NCI-H2029 (cell line): ENCODE measurements around the gene TTLL11.

Experiments used
- DNase-seq: peaks from one replicate; lab custom pipeline; 2025; lab: John Stamatoyannopoulos, UW

The TTLL11 gene

DNA sequence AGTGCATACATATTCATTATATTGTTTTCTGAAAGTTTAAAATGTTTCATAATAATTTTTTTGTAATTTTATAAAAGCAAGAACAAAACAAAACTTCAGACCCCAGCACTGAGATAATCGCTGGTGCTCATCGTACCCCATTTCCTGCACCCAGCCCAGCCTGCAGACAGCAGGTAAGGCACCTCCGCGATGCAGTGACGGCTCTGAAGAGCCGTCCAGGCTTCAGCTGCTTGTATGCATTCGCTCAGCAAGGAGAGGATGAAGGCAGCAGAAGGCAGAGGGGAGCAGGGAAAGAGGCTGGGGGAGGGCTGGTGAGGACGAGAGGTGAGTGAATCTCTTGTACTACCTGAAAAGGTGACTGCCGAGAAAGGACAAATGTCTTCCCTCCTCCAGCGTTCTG lies 153.5 kb downstream of the TTLL11 start:
- no peak for DNase-seq

DNA sequence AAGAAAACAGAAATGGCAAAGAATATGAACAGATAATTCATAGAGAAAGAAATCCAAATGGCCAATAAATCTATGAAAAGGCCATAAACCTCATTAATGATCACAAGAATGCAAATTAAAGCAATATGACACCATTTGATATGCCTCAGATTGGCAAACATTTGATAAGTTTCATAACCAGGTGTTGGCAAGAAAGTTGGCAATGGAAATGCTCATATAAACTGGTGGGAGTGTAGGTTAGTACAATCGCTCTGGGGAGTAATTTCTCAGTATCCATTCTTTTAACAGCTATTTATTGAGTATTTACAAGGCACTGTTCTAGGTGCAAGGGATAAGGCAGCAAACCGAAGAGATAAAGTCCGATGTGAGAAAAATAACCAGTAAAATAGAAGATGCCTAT lies 154.5 kb downstream of the TTLL11 start:
- no peak for DNase-seq

DNA sequence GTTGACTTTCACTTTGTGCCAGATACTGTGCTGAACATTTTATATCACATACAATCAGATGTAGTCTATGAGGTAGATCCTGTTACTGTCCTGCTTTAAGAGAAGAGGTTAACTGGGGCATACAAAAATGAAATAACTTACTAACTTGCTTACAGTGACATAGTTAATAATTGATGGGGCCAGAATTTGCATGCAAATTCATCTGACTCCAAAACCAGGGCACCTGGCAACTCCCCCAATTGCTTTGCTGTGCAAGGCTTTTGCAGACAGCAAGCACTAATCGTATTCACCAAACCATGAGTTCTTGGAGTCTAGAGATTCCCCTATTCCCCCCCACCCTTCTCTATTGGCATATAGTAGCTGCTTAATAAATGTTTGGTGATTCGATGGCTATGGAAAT lies 155.9 kb downstream of the TTLL11 start:
- no peak for DNase-seq

DNA sequence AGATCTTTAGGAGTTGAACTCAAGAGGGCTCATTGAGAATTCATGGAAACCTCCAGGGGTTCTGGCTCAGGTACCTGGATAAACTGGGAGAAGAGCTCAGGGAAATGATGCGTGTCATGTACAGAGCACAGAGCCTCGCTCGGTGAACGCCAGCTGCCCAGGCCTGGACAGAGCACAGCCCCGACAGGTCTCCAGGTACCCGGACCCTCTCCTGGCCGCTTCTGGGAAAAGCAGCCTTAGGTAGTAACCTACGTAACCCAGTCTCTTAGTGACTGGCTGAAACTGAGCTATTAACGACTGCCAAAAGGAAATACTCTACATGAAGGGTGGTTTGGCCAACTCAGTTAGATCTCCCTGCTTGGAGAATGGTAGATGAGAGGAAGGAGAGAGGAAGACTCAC lies 157.4 kb downstream of the TTLL11 start:
- DNase-seq: no peak

DNA sequence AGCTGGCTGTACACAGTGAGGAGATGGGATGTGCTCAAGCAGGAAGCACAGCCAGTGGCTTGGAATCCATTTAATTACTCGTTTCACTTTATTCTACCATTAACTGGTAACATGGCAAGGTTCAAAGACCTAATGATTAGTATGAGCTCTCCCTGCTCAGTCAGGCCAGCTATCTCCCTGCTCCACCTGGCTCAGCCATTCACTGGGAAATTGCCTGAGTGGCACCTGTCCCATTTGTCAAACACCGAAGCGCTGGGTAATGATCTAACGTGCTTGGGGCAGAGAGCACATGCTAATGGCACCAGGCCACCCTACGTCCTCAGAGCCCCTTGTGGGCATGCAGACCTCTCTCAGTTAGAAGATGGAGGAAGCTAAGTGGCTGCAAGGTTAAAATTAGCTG lies 162.2 kb downstream of the TTLL11 start:
- no peak for DNase-seq

DNA sequence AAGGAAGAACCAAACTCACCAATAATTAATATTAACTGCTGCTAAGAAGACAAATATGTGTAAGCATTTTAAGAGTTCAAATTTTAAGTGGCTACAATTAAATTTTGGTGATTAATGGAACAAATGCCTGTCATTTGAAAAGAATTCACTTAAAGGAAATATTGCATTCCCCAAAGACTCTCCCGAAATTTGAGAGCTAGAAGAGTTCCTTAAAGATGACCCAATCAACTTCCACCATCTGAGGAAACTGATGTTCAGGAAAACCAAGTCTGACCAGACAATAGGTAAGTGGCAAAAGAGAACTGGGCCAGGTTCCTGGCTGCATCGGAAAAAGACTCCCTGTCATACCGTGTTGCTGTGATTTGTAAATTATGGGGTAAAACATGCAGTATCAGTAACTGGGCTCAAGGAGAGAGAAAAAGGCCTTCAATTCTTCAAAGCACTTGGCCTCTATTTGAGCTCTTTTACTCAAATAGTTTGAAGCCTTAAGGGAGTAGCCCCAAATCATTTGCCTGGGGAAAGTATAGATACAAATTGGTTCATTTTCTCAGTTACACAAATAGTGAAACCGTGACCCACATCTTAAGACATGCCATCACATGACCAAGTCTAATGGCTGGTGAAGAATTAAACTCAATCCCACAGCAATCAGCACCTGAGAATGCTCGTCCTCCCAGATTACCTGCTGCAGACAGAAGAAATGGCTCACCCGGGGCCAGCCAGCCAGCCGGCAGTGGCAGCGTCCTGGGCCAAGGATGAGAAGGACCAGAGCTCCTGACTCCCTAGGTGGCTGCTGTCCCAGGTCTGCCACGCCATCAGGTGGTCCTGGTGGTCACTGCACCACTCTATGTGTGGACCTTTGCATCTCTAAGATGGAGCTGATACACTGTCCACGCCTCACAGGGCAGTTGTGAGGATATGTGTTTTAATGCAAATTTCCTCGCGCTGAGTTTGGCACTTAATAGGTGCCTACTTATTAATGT lies 162.9 kb downstream of the TTLL11 start:
- DNase-seq: no peak

DNA sequence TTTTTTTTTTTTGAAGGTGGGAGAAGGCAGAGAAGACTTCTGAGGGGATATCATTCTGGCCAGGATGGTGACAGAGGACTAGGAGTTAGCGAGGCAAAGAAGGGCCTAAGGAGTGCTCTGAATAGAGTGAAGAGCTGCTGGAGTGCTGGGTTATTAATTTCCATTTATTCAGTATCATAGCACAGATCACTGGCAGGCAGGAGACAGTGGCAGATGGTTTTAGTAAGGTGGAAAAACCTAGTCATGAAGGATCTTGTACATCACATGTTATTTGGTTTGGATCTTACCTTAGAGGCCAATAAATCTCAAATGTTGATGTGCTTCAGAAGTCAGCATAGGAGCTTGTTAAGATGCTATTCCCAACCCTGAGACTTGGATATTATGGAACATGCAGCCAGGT lies 165.5 kb downstream of the TTLL11 start:
- DNase-seq: no peak

DNA sequence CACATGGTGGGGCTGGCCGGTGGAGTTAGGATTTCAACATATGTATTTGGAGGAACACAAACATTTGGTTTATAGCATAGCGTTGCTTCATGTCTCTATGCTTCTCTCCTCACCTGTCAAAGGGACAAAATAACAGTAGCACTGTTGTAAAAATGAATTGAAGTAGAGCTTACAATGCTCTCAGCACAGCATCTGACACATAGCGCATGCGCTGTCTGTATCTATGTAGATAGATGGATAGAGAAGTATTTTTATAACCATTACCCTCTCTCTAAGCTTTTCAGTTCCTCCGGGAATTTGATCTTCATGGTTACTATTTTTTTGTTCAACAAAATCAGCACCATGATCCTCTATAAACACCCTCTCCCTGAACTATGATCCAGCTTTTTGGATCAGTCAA lies 166.0 kb downstream of the TTLL11 start:
- no peak for DNase-seq

DNA sequence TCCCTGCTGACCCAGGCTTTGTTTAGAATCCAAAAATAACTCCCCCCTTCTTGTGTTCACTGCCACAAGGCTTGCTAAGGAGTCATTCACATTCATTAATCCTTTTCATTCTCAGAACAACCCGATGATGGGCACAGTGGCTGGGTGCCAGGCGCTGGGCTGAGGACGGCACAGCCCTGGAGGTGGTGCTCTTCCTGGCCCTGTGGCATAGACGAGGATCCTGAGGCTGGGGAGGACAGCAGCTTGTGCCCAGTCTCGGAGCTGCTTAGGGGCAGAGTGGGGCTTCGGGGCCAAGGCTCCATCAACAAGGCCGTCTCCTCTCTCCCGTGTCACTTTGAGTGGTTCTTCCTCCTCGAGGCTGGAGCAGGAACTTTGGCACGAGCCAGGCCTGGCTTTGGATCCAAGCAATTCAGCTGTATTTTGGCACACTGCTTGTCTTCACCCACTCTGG lies 166.7 kb downstream of the TTLL11 start:
- DNase-seq: peak; percentile 15

DNA sequence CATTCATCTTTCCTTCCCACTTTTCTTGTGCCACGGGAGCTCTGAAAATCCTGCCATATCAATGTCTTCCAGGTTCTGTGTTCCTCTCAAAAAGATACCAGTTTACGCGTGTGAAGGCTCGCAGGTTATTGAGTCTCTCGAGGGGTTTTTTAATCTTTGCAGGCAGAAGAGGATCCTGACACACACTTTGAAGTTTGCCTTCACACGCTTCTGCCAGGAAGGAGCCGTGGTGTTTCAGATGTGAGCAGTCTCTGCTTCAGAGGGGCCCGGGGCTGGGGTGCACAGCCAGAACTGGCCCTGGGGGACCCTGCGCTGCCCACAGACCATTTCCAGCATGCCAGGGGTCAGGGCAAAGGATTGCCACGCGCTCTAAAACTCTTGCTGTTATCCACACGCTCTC lies 167.2 kb downstream of the TTLL11 start:
- DNase-seq: no peak

DNA sequence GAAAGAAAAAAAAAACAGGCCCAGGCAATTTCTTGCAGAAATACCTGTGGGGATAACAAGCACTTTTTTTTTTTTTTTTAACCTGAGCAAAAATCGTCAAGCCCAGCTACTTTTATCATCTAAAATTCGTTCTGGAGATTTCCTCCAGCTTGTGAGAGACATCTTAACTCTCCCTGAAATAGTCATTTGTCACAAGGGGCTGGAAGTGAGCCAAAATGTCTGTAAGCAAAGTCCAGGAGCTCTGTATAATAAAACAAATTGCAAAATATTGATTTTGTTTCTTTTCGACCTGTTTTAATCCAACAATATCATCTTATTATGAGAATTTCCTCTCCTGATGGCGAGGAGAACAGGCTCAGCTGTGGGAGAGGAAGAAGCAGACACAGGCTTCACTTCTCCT lies 168.4 kb downstream of the TTLL11 start:
- no peak for DNase-seq

DNA sequence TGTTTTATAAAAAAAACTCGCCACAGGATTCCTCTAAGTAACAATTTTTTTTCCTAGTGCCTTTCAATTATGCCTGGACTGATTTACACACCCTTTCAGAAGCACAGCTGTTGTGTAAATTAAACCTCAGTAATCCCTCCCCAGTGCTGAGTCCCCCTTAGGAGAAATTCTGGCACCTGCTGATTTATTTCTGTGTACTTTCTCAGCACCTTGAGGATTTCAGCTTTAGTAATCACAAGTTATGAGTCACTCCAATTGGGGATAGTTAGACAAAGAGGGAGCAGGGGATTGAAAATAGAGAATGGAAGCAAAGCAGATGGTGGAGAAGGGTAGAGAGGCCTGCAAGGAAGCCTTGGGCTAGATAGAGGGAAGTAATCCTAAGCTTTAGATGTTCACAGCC lies 171.7 kb downstream of the TTLL11 start:
- no peak for DNase-seq

DNA sequence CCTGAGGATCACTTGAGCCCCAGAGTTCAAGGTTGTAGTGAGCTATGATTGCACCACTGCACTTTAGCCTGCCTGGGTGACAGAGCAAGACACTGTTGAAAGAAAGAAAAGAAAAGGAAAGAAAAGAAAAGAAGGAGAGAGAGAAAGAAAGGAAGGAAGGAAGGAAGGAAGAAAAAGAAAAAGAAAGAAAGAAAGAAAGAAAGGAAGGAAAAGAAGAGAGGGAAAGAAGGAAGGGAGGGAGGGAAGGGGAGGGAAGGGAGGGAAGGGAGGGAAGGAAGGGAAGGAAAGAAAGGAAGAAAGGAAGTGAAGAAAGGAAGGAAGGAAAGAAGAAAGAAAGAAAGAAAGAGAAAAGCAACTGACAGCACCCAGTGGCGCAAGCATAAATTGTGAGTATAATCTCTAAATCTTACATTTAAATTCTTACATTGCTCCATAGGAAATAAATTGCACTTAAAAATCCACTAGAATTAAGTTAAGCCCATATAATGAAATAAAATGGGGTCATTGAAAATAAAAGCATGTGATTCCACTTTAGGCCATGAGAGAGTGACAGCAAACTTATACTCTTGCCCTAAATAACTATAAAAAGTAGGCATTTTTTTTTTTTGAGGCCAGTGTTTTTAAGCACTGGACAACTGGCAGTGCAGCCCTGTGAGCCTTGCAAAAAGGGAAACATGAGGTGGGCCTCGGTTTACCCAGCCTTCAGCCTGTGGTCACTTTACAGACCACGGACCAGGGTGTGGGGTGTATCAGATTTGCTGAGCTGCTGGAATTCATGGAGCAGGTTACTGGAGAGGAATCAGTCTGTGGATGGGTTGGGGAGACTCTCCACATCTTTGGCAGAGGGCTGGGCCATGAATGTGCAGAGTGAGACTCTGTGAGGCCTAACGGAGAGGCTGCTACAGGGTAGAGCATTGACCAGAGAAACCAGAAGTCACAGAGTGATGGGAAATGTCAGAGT lies 175.5 kb downstream of the TTLL11 start:
- no peak for DNase-seq

DNA sequence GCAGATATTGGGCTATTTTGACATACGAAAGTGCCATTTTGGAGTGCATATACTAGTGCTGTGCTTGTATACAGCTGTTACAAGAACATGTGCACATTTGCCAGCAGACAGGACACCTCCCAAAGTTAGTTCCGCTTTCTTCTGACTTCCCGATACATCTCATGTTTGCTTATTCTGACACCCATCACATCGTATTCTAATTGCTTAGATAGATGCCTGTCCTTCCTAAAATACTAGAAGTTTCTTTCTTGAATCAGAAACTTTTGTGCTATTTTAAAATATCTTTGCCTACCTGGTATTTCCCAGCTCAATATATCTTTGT lies 177.8 kb downstream of the TTLL11 start:
- DNase-seq: no peak

DNA sequence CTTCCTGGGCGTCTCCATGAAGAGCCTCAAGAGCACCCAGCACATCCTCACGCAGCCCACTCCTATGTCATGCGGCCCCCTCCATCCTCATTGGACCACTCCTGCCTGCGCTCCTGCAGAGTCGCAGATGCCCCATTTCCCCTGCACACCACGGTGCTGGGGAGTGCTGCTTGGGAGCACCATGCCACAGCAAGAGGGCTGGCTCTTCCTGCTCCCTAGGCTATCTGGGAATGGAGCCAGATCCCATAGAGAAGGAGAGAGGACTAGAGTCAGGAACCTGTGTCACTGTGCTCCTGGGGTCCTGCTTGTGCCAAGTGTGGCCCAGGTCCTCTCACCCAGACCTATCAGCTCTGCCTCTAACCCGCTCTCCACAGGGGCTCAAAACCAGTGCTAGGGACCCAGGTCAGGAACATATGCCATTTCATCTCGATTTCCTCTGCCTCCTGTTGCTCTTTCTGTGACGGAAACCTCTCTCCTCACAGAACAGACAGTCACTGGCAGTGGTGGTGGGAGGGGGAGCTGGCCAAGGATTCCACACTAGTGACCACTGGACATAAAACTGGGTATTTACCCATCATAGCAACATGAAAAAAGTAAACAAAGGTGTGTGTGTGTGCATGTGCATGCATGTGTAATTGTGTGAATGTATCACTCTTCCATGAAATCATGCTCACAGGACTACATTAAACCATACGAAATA lies 178.4 kb downstream of the TTLL11 start:
- peak; percentile 38 for DNase-seq

DNA sequence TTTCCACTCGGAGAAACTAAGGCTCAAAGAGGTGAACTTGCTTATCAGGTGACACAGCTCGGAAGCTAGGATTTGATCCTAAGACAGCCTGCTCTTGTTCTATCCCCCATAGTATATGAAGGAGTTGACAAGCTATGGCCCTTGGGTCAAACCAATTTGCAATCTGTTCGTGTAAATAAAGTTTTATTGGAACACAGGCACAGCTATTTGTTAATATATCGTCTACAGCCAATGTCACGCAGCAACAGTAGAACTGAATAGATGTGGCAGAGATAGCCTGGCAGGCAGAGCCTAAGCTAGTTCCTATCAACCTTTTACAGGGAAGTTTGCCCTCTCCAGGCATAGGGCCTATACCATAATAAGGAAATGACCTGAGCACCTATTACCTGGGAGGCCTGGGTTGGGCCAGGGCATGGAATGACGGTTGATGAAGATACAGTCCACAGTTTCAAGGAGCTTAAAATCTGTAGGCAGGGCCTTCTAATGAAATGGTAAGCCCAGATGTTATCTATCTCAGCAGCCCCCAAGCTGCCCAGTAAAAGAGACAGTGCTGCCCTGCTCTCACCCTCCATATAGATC lies 179.0 kb downstream of the TTLL11 start:
- no peak for DNase-seq

DNA sequence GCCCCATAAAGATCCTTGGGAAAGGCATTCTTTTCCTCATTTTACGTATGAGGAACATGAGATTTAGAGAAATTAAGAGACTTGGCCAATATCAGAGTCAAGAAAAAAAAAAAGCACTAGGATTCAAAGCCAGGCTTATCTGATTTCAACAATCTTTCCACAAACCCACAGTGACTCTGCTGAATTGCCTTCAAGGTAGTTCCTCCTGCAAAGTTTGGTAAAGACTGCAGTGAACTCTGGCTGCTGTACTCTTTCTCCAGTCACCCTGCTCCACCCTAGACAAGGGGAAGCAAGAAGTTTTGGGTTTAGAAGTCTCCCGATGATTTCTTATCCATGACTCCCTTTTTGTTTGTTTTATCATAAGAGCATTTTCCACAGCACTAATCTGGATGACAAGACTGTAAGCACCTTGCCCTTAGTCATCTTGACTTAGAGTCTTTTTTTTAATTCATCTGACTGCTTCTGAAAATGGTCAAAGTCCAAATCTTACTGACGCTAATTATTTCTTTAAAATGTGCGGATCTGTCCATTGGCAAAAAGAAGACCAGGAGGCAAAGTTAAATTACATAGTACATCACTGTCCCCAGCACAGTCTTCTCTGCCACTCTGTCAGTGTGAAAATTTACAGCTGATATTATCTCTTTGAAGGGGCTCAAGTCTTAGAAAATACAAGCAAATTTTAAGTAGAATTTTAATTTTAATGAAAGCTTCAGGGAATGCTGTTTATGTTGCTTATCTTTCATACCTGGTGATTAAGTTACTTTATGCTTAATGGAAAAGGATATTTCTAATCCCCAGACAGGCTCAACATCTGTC lies 180.1 kb downstream of the TTLL11 start:
- no peak for DNase-seq

DNA sequence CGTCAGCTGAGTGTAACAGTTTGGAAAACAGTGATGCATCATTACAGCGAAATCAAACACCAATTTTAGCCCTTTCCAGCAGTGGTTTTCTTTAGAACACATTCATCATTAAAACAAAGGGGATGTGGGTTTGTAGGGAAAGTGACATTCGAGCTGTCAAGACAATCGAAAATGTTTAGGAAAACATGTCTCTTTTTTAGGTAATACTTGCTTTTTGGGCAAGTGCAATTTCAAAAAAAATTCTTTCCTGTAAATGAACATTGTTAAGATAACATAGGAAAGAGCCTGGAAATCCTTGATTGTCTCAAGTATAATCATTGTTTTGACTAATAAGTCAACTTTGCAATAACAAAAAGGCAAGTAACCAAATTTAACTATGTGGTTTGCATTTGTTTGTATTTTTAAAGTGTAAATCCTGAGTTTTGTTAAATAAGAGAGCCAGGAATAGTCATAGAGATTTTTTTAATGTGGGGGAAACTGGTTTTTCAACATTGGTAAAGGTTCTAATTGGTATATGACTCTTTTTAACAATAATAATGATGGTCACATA lies 182.5 kb downstream of the TTLL11 start:
- no peak for DNase-seq

DNA sequence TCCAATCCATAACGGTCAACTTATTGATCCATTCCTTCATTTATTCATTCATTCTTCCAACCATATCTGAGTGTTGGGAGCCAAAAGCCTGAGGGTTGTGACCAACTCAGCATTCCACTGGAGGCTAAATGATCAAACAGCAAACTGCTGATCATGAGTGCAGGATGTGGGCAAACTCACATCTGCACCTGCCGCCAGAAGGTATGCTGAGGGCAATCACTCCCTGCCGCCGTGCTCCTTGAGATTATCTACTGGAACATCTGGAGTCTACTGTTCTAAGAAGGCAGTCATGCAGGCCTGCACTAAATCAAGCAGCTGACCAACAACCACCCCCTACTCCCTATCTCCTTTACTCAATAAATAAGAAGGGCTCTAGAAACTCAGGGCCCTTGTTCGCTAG lies 184.0 kb downstream of the TTLL11 start:
- no peak for DNase-seq

DNA sequence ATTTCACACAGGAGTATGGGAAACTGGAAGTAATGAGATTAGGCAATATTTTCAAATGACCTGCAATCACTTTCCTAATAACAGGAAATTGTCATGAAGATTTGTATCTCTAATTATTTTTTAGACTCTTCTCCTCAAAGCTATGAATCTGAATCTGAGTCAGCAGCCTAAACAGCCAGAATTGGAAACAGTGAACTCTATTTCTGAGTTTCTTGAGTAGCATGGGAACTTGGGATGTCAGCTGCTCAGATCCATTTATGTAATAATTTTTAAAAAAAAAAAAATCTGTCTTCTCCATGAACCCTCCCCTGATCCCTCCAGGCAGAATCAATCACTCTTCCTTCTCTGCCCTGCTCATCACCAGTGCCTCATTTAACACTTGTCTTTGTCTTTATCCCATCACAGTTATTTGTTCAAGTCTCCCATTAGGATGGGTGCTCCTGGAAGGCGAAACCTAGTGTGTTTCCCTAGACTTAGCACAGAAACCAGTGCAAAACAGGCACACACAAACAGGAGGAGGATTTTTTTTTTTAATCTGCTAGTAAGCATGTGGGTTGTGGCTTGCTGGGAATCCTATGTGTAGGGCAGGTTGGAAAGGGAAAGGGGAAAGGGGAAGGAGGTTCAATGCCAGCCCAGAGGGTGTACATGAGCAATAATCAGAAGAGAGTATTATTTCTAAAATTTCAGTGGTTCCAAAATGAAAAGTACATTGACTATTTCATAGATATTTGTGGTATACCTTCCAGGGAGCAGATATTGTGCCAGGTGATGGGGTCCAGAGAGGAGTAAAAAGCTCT lies 186.8 kb downstream of the TTLL11 start:
- DNase-seq: no peak
